Fibroblast of the aortic adventitia (primary cell): ENCODE results near the gene PSME3. TPM values are rescaled to one million over a fixed set of nuclear protein-coding genes. Genes with fewer than 3 reads are reported as not detected.

Experiments
- DNase-seq: peaks from one replicate; pipeline ENCODE4 v3.0.0-alpha.2; 2010; ENCODE audit warnings: low read depth
- H3K4me3 ChIP-seq: 2 replicates; pipeline ENCODE4 v1.5.1; 2011; ENCODE audit warnings: low read depth, mild to moderate bottlenecking, control low read depth, low read length, moderate library complexity
- total RNA-seq: library from RNA; depleted of rRNA; stranded (reverse); fragments of >200 nt; gene quantifications from 2 replicates; pipeline ENCODE4 v1.2.3, GENCODE V29; 2012; ENCODE audit warnings: low replicate concordance
- TF ChIP-seq, protein P1 (sequence below): IDR thresholded peaks from 2 replicates; pipeline ENCODE4 v1.5.1; 2011; ENCODE audit warnings: mild to moderate bottlenecking, low read length, control low read depth, inconsistent platforms; ENCODE audit not compliant: insufficient read depth

The PSME3 gene
- total RNA-seq, 1 donor = 101 TPM

DNA sequence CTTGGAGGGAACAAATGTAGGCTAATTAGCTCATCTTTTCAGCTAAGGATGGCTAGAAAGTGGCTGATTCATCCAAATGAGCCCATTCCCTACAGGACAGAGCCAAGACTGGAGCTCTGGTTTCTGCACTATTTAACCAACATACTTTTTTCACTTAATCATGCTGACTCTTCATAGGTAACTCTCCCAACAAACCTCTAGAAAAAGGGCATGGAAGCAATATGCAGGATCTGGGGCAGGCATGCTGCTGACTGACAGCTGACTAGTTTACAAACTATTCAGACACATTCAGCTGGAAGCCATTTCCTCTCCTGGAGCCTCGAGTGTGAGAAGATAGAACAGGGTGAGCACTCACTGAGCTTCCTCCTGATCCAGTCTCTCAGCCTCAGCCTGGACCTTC lies 15.3 kb upstream of the PSME3 start:
- TF ChIP-seq, protein P1, sequence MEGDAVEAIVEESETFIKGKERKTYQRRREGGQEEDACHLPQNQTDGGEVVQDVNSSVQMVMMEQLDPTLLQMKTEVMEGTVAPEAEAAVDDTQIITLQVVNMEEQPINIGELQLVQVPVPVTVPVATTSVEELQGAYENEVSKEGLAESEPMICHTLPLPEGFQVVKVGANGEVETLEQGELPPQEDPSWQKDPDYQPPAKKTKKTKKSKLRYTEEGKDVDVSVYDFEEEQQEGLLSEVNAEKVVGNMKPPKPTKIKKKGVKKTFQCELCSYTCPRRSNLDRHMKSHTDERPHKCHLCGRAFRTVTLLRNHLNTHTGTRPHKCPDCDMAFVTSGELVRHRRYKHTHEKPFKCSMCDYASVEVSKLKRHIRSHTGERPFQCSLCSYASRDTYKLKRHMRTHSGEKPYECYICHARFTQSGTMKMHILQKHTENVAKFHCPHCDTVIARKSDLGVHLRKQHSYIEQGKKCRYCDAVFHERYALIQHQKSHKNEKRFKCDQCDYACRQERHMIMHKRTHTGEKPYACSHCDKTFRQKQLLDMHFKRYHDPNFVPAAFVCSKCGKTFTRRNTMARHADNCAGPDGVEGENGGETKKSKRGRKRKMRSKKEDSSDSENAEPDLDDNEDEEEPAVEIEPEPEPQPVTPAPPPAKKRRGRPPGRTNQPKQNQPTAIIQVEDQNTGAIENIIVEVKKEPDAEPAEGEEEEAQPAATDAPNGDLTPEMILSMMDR = no peak
- H3K4me3 ChIP-seq = no peak overlapping the region
- DNase-seq = no peak

DNA sequence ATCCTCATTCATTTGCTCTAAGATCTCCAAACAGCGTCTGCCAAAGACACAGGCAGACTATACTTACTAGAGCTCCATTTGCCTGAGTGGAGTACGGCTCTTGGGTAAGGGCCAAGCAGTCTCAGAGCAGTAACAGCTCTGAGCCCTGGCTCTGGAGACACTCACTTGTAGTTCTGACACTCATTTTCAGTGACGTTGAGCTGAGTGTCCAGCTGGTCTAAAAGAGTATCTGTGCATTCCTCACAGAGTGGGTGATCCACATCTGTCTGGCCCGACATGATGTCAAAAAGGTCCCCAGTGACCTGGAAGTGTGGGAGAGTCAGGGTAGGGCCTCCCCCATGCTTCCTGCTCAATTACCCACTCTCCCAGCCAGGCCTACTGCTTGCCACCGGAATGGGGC lies 14.8 kb upstream of the PSME3 start:
- TF ChIP-seq, protein P1 = no peak
- no peak overlapping the region for H3K4me3 ChIP-seq
- no peak for DNase-seq

DNA sequence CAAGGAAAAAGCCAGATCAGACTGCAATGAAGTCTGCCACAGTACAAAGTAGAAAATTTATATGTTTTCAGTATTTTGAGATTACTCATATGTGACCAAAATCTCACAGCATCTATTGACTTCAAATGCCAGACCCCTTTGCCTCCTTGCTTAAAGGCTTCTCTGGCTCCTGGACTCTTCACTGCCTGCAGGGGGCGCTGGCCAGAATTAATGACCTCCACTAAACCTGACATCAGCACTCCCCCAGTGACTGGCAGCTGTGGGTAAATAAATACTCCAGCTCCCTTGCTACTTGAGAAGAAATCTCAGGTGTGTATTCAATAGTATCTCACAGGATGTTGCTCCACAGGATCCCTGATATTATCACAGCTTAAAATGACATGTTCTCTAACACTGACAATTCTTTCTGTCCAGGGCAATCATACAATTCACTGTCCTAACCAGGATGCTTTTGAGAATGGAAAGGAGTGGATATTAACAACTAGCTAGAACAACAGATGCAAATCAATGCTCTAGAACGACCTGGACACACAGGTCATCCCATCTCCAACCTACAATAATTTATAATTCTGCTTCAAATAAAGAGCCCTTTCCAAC lies 13.2 kb upstream of the PSME3 start:
- H3K4me3 ChIP-seq = no peak overlapping the region
- TF ChIP-seq, protein P1 = peak; percentile 75
- peak; percentile 46 for DNase-seq

DNA sequence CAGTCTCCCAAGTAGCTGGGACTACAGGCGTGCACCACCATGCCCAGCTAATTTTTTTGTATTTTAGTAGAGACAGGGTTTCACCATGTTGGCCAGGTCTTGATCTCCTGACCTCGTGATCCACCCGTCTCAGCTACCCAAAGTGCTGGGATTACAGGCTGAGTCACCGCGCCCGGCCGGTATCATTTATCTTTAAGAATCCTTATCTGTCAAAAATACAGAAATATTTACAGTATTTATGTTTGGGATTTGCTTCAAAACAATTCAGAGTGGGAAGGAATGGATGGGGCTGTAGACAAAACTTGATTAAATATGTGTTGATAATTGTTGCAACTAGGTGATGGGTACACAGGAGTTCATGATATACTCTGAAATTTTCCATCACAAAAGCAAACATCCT lies 12.0 kb upstream of the PSME3 start:
- H3K4me3 ChIP-seq = no peak overlapping the region
- TF ChIP-seq, protein P1 = no peak
- no peak for DNase-seq

DNA sequence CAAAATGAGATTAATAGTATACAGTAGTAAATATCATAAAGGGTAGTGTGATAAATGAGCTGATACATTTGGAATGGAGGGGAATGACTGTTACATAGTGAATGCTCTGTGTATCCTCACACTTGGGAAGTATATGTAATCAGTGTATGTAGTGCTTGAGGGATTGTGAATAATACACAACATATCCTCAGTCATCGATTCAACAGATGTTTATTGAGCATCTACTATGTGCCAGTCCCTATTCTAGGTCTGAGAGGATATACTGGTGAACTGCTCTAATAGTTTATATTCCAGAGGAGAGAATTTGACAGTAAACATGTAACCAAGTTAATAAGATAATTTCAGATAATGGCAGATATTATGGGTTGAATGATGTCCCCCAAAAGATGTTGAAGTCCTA lies 5.7 kb upstream of the PSME3 start:
- H3K4me3 ChIP-seq = no peak overlapping the region
- DNase-seq = no peak
- TF ChIP-seq, protein P1 = no peak

DNA sequence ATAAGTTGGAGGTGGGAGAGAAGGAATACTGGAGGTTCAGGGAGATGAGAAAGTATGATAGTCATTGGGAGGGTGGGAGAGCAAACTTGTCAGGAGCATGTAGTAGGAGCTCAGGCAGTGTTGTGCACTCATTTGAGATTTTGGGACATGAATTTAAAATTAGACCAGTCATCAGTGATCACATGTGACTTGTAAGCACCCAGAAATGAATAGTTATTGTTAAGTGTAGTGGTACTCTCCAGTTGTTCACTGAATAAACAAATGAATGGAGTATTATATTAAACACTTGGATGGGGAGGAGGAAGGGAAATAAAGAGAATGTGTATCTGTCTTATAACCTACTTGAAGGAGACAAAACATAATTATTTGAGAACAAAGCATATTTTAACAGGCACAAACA lies 2.2 kb upstream of the PSME3 start:
- TF ChIP-seq, protein P1 = no peak
- no peak overlapping the region for H3K4me3 ChIP-seq
- no peak for DNase-seq

DNA sequence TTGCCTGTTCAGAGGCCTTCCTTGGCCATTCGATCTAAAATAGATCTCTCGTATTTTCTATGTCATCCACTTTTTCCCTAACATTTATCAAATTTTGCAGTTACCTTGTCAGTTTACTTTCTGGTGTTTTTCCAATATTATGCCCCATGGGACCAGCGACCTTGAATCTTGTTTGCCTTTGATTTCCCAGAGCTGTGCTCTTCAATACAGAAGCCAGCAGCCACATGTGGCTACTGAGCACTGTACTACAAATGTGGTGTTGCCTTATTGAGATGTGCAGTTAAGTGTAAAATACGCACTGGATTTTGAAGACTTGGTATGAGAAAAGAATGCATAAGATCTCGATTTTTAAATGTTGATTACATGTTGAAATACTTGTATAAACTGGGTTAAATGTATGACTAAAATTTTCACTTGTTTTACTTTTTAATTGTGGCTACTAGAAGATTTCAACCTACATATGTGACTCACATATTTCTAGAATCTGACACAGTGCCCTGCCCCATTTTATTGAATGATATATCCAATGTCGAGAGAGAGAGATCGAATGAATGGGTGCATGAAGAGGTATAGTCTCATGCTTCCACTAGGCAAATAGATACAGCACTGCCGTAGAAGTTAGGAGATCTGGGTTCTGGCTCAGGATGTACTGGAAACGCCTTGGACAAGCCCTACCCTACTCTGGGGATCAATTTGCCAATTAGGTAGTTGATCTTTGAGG lies 824 bp upstream of the PSME3 start:
- H3K4me3 ChIP-seq = peak overlapping the region; percentile 97
- TF ChIP-seq, protein P1 = no peak
- DNase-seq = no peak
